ENCODE results near the gene ZNF740.

Gene ZNF740

GRCh38 chr12:53180220-53180930 is at the start of gene ZNF740, which contains the start of gene CSAD:
TSS of gene ZNF740 (plus strand) at chr12:53180722. CDS start at chr12:53181984, 1,262 bp downstream.
TSS of gene CSAD (minus strand) at chr12:53180925. CDS start at chr12:53173470, 7,455 bp downstream.
- H3K9ac ChIP-seq, result peak within 1 kb of the TSS; percentile 48
- no peaks in the 10 kb centered on the region for H3K27me3 ChIP-seq (ENCODE audit: control insufficient read depth, insufficient read depth, low read length)
- no peaks in the 10 kb centered on the region for H3K36me3 ChIP-seq (ENCODE audit: control insufficient read depth, insufficient read depth, low read length)
- no peak for TF ChIP-seq CTCF (IDR thresholded peaks at IDR 0.05)
- peaks cover 37% of the 10 kb centered on the region for H3K4me1 ChIP-seq
- peak within 1 kb of the TSS; percentile 90 for H2AFZ ChIP-seq
- H3K4me2 ChIP-seq (ENCODE audit: low read length), result peak within 1 kb of the TSS; percentile 79
- peak within 1 kb of the TSS; percentile 92 for H3K27ac ChIP-seq
- no peaks in the 10 kb centered on the region for H3K9me3 ChIP-seq (ENCODE audit: control insufficient read depth, low read length)
- peak within 1 kb of the TSS; percentile 72 for H3K4me3 ChIP-seq (ENCODE audit: low read depth, low read length)
- peaks cover 10% of the 10 kb centered on the region for H3K79me2 ChIP-seq

GRCh38 chr12:53131844-53132243 is 48.7 kb upstream of the ZNF740 start:
- TF ChIP-seq CTCF (IDR thresholded peaks at IDR 0.05), result no peak
- H2AFZ ChIP-seq, result no peak overlapping the region
- H3K36me3 ChIP-seq (ENCODE audit: control insufficient read depth, insufficient read depth, low read length), result no peaks in the 10 kb centered on the region
- H3K27me3 ChIP-seq (ENCODE audit: control insufficient read depth, insufficient read depth, low read length), result no peaks in the 10 kb centered on the region
- H3K4me2 ChIP-seq (ENCODE audit: low read length), result no peak overlapping the region
- no peak overlapping the region for H3K9ac ChIP-seq
- H3K4me3 ChIP-seq (ENCODE audit: low read depth, low read length), result no peak overlapping the region
- H3K27ac ChIP-seq, result no peak overlapping the region
- no peaks in the 10 kb centered on the region for H3K79me2 ChIP-seq
- H3K4me1 ChIP-seq, result no peaks in the 10 kb centered on the region
- no peaks in the 10 kb centered on the region for H3K9me3 ChIP-seq (ENCODE audit: control insufficient read depth, low read length)

- Histone ChIP-seq H3K9ac (no peak overlapping the region), H3K36me3 (ENCODE audit: control insufficient read depth, insufficient read depth, low read length) (no peaks in the 10 kb centered on the region), H3K27me3 (ENCODE audit: control insufficient read depth, insufficient read depth, low read length) (no peaks in the 10 kb centered on the region), H3K9me3 (ENCODE audit: control insufficient read depth, low read length) (no peaks in the 10 kb centered on the region), H3K4me1 (no peaks in the 10 kb centered on the region), H3K4me3 (ENCODE audit: low read depth, low read length) (no peak overlapping the region), H3K27ac (no peak overlapping the region), H3K79me2 (no peaks in the 10 kb centered on the region), H2AFZ (no peak overlapping the region), H3K4me2 (ENCODE audit: low read length) (no peak overlapping the region)
- no peak for TF ChIP-seq CTCF (IDR thresholded peaks at IDR 0.05)
Measured at GRCh38 chr12:53133722-53134121, 46.8 kb upstream of the ZNF740 start.

GRCh38 chr12:53143355-53143754 is 37.2 kb upstream of the ZNF740 start:
- H3K9ac ChIP-seq, result no peak overlapping the region
- peak overlapping the region; percentile 19 for H2AFZ ChIP-seq
- H3K36me3 ChIP-seq (ENCODE audit: control insufficient read depth, insufficient read depth, low read length), result no peaks in the 10 kb centered on the region
- H3K27ac ChIP-seq, result no peak overlapping the region
- no peaks in the 10 kb centered on the region for H3K9me3 ChIP-seq (ENCODE audit: control insufficient read depth, low read length)
- peak overlapping the region; percentile 22 for H3K4me2 ChIP-seq (ENCODE audit: low read length)
- H3K4me1 ChIP-seq, result no peaks in the 10 kb centered on the region
- no peaks in the 10 kb centered on the region for H3K27me3 ChIP-seq (ENCODE audit: control insufficient read depth, insufficient read depth, low read length)
- no peak overlapping the region for H3K4me3 ChIP-seq (ENCODE audit: low read depth, low read length)
- TF ChIP-seq CTCF (IDR thresholded peaks at IDR 0.05), result no peak
- H3K79me2 ChIP-seq, result no peaks in the 10 kb centered on the region
